ENCODE results near the gene SETD5. TPM values are rescaled to one million over a fixed set of nuclear protein-coding genes. Genes with fewer than 3 reads are reported as not detected.

Gene SETD5
- total and polyA plus RNA-seq, 2 experiments from 2014 or later: 143 to 172 TPM

GRCh38 chr3:9349321-9350117, 47.9 kb upstream of the SETD5 start (continued):
- no peak for TF ChIP-seq NANOG (IDR thresholded peaks at IDR 0.05; ENCODE audit: borderline replicate concordance)
- TF ChIP-seq ZNF462 (CRISPR knock-in tag; IDR thresholded peaks at IDR 0.05): no peak
- no peak for TF ChIP-seq ZNF331 (CRISPR knock-in tag; IDR thresholded peaks at IDR 0.05; ENCODE audit: low read depth)

GRCh38 chr3:9351709-9352126, 45.7 kb upstream of the SETD5 start:
- ATAC-seq: peak; percentile 82
- DNase-seq (ENCODE audit: low spot score): peak; percentile 96
- H3K27me3 Mint-ChIP-seq (ENCODE audit: insufficient read depth, low read depth, poor library complexity): no peaks in the 10 kb centered on the region
- Histone ChIP-seq H2AFZ (no peak overlapping the region), H3K79me2 (replicated peaks; ENCODE audit: insufficient read depth) (no peaks in the 10 kb centered on the region), H3K9me2 (ENCODE audit: insufficient read depth) (no peaks in the 10 kb centered on the region), H4K20me1 (replicated peaks; ENCODE audit: insufficient read depth) (no peaks in the 10 kb centered on the region), H3K4me3 (peak overlapping the region; percentile 19), H3K36me3 (ENCODE audit: insufficient read depth) (no peaks in the 10 kb centered on the region), H3K27ac (ENCODE audit: low read depth) (peak overlapping the region; percentile 85), H3K4me2 (peak overlapping the region; percentile 42), H3K27me3 (ENCODE audit: insufficient read depth) (no peaks in the 10 kb centered on the region), H3F3A (replicated peaks; ENCODE audit: low read depth) (no peaks in the 10 kb centered on the region), H3K4me1 (ENCODE audit: insufficient read depth) (peaks cover 25% of the 10 kb centered on the region)
- H3K4me1 Mint-ChIP-seq: peaks cover 58% of the 10 kb centered on the region
- peak overlapping the region; percentile 97 for H3K27ac Mint-ChIP-seq
- no peaks in the 10 kb centered on the region for H3K9me3 Mint-ChIP-seq
- no peak for TF ChIP-seq EZH2 (IDR thresholded peaks at IDR 0.05; ENCODE audit: low read depth, unreplicated experiment)
- peak; percentile 36; the same call in 1 of the 2 replicates for TF ChIP-seq CREB1 (CRISPR knock-in tag; IDR thresholded peaks at IDR 0.05; ENCODE audit: low read depth)
- TF ChIP-seq ZNF462 (CRISPR knock-in tag; IDR thresholded peaks at IDR 0.05): peak; percentile 40; the same call in 1 of the 2 replicates
- peaks cover 12% of the 10 kb centered on the region for H3K36me3 Mint-ChIP-seq (ENCODE audit: low read depth)
- H3K4me3 Mint-ChIP-seq: peak overlapping the region; percentile 48

Measured in GM23338 (cell line).